ENCODE measurements around the gene VPS4A. TPM values are rescaled to one million over a fixed set of nuclear protein-coding genes. Genes with fewer than 3 reads are reported as not detected.
A peak's percentile ranks its signal among the peaks of the same experiment; 100 is the strongest.

Gene VPS4A
- total RNA-seq, 1 donor from 2014 or later = 28.9 TPM

- Histone ChIP-seq H3K9me3 (no peaks in the 10 kb centered on the region), H3K4me1 (peaks cover 27% of the 10 kb centered on the region), H3K27me3 (no peaks in the 10 kb centered on the region), H3K27ac (no peak overlapping the region), H3K36me3 (peaks cover 92% of the 10 kb centered on the region), H3K4me3 (no peak overlapping the region)
- DNase-seq (peak; percentile 80), ATAC-seq (peak; percentile 82)
- no peak for TF ChIP-seq CTCF (IDR thresholded peaks at IDR 0.05)
- intact Hi-C loops (cut with DNase I) = no loop called here
Measured at GRCh38 chr16:69324013-69324531, 12.9 kb downstream of the VPS4A start.

- no peaks in the 10 kb centered on the region for H3K27me3 ChIP-seq
- no peak overlapping the region for H3K4me3 ChIP-seq
- no peak overlapping the region for H3K27ac ChIP-seq
- ATAC-seq (no peak), DNase-seq (no peak)
- peaks cover 33% of the 10 kb centered on the region for H3K4me1 ChIP-seq
- peaks cover 85% of the 10 kb centered on the region for H3K36me3 ChIP-seq
- intact Hi-C loops (cut with DNase I) = no loop called here
- no peak for TF ChIP-seq CTCF (IDR thresholded peaks at IDR 0.05)
- H3K9me3 ChIP-seq = no peaks in the 10 kb centered on the region
Measured at GRCh38 chr16:69324585-69325253, 13.6 kb downstream of the VPS4A start.

- DNase-seq (no peak), ATAC-seq (no peak)
- intact Hi-C loops (cut with DNase I) = no loop called here
- H3K36me3 ChIP-seq = peaks cover 75% of the 10 kb centered on the region
- no peaks in the 10 kb centered on the region for H3K9me3 ChIP-seq
- no peaks in the 10 kb centered on the region for H3K27me3 ChIP-seq
- TF ChIP-seq CTCF (IDR thresholded peaks at IDR 0.05) = no peak
- peaks cover 33% of the 10 kb centered on the region for H3K4me1 ChIP-seq
- H3K4me3 ChIP-seq = no peak overlapping the region
- no peak overlapping the region for H3K27ac ChIP-seq
Measured at GRCh38 chr16:69325784-69326171, 14.6 kb downstream of the VPS4A start.

GRCh38 chr16:69326172-69326873, 15.2 kb downstream of the VPS4A start:
- ATAC-seq (no peak), DNase-seq (no peak)
- TF ChIP-seq CTCF (IDR thresholded peaks at IDR 0.05) = no peak
- peaks cover 33% of the 10 kb centered on the region for H3K4me1 ChIP-seq
- H3K27me3 ChIP-seq = no peaks in the 10 kb centered on the region
- peaks cover 69% of the 10 kb centered on the region for H3K36me3 ChIP-seq
- no peak overlapping the region for H3K27ac ChIP-seq
- intact Hi-C loops (cut with DNase I) = no loop called here
- no peak overlapping the region for H3K4me3 ChIP-seq
- no peaks in the 10 kb centered on the region for H3K9me3 ChIP-seq

GRCh38 chr16:69327585-69328310, 16.6 kb downstream of the VPS4A start:
- intact Hi-C loops (cut with DNase I) = no loop called here
- no peak overlapping the region for H3K27ac ChIP-seq
- H3K9me3 ChIP-seq = no peaks in the 10 kb centered on the region
- no peaks in the 10 kb centered on the region for H3K27me3 ChIP-seq
- no peak overlapping the region for H3K4me3 ChIP-seq
- ATAC-seq (no peak), DNase-seq (no peak)
- peaks cover 68% of the 10 kb centered on the region for H3K36me3 ChIP-seq
- TF ChIP-seq CTCF (IDR thresholded peaks at IDR 0.05) = no peak
- H3K4me1 ChIP-seq = peaks cover 33% of the 10 kb centered on the region
